GM19467 (cell line): ENCODE measurements around the gene HSPA1A.
"Not testable (repeated sequence)": the region's sequence is repeated elsewhere in the genome, so short reads cannot be mapped to it uniquely, and the experiment has no call there.

Experiments used
- ATAC-seq: cut with Tn5 transposase; IDR thresholded peaks from one replicate; pipeline ENCODE4 v1.9.1; 2021; ENCODE audit warnings: mild to moderate bottlenecking, moderate library complexity; ENCODE audit not compliant: unreplicated experiment

HSPA1A gene

DNA sequence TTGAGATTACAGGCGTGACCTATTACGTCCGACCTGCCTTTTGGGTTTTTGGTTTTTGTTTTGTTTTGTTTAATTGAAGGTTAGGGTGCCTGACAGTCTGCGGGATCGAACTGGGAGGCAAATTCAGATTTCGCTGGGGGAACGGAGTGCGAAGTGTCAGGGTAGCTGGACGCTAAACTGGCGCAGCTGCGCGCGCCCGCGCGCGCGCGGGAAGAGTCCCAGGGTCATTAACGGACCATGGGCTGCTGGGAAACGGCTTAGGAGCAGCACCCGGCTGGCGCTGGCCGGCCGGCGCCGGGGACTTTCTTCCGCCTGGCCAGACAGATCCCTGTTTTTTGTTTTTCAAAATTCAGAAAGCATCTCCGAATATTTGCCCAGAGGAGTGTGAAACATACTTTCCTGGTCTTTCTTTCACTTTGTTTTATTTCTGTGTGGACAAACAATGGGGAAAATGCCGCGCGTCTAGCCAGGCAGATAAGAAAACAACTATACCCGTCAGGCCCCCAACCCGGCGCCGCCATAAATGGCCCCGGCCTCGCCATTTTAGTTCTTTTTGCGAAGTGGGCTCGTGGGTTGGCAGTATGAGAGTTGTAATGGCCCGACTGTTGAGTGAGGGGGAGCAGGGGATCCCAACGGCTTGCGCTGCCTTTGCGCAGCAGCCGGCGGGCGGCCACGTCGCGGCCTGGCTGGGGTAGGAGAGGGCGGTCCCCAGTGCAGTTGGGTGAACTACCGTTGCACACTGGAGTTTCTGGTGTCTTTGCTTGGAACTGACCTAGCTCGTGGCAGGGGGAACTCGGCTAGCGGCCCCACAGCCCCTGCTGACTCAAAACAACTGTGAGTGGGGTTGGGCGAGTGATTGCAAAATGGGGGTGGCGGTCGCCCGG, 19.3 kb downstream of the HSPA1A start:
- peak; percentile 41 for ATAC-seq

DNA sequence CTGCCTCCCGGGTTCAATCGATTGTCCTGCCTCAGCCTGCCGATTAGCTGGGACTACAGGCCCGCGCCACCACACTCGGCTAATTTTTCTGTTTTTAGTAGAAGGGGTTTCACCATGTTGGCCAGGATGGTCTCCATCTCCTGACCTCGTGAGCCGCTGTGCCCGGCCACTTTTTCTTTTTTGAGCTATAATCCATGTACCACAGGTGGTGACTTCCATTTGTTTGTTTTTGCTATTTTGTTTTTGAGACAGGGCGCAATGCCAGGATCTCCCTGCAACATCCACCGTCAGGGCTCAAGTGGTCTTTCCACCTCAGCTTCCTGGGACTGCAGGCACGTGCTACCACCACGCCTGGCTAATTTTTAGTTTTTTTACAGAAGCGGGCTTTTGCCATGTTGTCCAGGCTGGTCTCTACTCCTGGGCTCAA, 20.7 kb downstream of the HSPA1A start:
- ATAC-seq = no peak

DNA sequence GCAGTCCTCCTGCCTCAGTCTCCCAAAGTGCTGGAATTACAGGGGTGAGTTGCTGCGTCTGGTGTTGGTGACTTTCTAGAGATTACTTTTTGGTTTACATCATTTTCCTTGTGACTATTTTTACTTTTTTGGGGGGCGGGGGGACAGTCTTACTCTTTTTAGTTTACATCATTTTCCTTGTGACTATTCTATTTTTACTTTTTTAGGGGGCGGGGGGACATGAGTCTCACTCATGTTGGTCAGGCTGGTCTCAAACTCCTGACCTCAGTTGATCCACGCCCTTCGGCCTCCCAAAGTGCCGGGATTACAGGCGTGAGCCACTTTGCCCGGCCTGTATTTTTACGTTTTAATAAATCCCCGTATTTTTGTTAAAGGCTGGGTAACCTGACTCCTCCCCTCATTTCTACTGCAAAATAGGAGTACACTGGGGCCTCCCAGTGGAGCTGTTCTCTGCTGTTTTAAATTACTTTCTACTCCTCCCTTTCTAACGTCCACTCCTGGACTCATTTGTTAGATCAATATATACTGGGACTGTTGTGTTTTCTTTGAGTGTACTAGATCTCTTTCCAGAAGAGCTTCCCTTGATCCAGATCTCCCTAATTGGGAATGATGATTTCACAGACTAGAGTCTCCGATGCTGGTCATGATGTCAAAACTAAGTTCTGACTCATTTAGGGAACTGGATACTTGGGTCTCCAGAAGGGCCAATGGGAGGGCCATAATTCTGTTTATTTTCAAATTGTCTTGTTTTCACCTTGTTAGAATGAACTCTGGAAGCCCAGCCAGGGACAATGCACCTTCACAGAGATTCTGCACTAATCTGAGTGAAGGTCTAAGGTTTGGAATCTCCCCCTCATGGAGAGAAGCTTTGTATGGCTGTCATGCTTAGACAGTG, 21.4 kb downstream of the HSPA1A start:
- no peak for ATAC-seq

DNA sequence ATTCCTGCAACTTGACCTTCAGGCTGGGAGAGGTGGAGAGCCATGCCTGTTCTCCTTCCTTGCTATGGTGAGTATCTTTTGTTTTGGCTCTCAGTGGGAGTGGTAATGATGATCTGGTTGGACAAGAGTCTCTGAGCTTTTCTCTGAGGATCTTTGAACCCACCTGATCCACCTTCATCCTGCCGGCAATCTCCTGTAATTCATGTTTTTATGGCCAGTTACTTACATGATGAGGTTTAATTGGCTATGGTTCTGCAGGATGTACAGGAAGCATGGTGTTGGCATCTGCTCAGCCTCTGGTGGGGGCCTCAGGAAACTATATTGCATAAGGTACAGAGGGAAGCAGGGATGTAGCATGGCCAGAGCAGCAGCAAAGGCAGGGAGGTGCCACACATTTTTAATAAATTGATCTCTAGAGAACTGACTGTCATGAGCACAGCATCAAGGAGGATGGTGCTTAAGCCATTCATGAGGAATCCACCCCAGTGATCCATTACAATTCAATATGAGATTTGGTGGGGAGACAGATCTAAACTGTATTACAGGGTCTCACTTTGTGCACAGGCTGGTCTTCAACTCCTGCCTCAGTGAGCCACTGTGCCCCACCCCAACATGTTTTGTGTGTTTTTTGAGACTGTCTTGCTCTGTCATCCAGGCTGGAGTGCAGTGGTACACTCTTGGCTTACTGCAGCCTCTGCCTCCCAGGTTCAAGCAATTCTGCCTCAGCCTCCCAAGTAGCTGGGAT, 22.2 kb downstream of the HSPA1A start:
- no peak for ATAC-seq

DNA sequence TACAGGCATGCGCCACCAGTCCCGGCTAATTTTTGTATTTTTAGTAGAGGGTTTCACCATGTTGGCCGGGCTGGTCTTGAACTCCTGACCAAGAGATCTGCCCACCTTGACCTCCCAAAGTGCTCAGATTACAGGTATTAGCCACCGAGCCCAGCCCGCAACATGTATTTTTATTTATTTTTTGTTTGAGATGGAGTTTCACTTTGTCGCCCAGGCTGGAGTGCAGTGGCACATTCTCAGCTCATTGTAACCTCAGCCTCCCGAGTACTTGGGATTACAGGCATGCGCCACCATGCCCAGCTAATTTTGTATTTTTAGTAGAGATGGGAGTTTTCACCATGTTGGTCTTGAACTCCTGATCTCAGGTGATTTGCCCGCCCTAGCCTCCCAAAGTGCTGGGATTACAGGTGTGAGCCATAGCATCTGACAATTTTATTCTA, 22.8 kb downstream of the HSPA1A start:
- not testable (repeated sequence) for ATAC-seq

DNA sequence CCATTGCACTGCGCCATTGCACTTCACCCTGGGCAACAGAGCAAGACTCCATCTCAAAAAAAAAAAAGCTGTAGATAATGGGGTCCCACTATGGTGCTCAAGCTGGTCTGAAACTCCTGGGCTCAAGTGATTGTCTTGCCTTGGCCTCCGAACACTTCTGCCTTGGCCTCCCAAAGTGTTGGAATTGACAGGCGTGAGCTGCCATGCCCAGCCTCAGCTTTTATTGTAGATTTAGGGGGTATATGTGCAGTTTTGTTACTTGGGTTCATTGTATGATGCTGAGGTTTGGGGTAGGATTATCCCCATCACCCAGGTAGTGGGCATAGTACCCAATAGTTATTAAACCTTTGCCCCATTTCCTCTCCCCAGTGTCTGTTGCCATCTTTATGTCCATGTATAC, 23.6 kb downstream of the HSPA1A start:
- ATAC-seq = no peak

DNA sequence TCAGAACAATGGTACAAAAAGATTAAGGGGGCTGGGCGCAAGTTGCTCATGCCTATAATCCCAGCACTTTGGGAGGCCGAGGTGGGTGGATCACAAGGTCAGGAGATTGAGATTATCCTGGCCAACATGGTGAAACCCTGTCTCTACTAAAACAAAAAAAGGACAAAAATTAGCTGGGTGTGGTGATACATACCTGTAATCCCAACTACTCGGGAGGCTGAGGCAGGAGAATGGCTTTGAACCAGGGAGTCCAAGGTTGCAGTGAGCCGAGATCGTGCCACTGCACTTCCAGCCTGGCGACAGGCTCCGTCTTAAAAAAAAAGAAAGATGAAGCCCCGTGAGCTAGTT, 24.4 kb downstream of the HSPA1A start:
- not testable (repeated sequence) for ATAC-seq

DNA sequence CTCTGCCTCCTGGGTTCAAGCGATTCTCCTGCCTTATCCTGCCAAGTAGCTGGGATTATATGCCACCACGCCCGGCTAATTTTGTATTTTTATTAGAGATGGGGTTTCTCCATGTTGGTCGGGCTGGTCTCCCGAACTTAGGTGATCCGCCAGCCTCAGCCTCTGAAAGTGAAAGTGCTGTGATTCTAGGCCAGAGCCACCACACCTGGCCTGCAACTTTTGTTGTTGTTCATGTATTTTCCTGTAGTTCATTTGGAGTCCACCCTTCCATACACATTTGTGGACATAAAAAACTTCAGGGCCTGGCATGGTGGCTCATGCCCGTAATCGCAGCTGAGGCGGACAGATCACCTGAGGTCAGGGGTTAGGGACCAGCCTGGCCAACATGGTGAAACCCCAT, 26.7 kb downstream of the HSPA1A start:
- ATAC-seq = no peak

DNA sequence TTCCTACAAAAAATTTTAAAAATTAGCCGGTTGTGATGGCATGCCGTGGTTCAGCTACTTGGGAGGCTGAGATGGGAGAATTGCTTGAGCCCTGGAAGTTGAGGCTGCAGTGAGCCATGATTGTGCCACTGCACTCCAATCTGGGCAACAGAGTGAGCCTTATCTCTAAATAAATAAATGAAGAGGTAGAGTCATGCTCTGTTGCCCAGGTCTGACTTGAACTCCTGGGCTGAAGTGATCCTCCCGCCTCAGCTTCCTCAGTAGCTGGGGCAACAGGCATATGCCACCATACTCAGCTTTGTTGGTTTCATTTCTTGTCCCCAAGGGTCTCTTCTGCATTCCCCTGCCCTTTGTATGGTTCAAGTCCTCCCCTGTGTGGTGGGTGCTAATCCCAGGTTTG, 29.2 kb downstream of the HSPA1A start:
- ATAC-seq = no peak

DNA sequence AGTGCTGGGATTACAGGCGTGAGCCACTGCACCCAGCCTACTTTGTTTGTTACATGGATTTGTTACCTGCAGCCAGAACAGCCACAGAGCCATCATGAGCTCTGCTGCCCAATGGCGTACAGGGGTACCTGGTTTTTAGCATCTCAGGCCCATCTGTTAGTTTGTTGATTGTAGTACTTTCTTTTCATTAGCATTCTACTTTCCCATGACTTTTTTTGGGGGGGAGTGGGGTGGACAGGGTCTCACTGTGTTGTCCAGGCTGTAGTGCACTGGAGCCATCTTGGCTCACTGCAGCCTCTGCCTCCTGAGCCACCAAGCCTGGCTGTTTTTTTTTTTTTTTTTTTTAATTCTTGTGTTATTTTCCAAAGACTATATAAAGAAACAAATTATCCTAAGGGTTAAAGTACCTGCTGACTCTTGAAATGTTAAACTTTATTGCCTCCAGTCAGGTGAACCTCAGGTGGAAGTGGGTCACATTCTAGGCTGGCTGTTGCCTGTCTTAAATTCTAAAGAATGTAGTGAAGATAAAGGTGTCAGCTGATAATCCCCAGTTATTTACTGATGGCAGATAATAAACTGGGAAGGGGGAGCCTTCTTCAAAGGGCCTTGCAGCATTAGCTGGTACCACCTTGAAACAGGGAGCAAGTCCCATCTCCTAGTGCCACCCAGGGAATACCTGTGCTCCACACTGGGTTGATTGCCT, 32.1 kb downstream of the HSPA1A start:
- no peak for ATAC-seq

DNA sequence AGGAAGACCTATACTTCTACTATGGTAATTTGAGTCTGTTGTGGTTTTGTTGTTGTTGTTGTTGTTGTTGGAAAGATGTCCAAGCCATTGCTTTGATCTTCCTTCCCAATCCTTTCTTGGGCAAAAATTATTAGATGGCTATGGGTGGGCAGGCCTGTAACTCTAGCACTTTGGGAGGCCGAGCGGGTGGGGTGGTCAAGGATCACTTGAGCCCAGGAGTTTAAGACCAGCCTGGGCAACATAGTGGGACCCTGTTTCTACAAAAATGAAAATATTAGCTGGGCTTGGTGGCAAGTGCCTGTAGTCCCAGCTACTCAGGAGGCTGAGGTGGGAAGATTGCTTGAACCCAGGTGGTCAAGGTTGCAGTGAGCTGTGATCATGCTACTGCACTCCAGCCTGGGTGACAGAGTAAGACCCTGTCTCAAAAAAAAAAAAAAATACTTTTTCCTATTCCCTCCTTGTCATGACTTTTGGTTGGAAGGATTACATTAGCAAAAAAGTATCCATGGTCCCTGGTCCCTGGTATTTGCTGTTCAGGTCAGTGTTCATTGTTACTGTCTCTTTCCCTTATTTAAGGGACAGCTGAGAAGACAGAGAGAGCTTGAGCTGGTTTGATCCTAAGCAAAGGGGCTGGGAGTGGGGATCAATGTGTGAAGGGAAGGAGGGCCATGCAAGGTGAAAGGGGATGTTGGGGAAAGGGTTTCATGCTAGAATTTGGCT, 35.6 kb downstream of the HSPA1A start:
- no peak for ATAC-seq

DNA sequence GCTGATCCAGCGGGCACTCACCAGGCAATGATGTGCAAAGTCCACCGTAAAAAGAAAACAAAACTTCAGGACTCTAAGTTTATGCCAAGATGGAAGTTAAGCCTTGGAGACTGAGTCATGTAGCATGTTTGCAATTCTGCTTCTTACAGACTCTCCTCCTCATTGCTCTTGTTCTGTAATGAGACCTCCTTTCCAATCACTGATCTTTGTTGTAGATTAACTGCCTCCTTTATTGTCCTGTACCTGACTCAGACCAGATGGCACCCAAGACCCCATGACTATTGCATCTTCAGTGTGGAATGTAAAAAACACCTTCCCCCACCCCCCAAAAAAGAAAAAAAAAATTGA, 36.1 kb downstream of the HSPA1A start:
- no peak for ATAC-seq

DNA sequence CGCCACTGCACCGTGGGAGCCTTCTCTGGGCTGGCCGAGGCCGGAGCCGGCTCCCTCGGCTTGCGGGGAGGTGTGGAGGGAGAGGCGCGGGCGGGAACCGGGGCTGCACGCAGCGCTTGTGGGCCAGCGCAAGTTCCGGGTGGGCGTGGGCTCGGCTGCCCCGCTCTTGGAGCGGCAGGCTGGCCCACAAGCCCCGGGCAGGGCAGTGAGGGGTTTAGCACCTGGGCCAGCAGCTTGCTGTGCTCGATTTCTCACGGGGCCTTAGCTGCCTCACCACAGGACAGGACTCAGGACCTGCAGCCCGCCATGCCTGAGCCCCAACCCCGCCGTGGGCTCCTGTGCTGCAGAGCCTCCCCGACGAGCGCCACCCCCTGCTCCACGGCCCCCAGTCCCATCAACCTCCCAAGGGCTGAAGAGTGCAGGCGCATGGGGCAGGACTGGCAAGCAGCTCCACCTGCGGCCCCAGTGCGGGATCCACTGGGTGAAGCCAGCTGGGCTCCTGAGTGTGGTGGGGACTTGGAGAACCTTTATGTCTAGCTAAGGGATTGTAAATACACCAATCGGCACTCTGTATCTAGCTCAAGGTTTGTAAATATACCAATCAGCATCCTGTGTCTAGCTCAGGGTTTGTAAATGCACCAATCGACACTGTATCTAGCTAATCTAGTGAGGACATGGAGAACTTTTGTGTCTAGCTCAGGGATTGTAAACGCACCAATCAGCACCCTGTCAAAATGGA, 36.8 kb downstream of the HSPA1A start:
- not testable (repeated sequence) for ATAC-seq

DNA sequence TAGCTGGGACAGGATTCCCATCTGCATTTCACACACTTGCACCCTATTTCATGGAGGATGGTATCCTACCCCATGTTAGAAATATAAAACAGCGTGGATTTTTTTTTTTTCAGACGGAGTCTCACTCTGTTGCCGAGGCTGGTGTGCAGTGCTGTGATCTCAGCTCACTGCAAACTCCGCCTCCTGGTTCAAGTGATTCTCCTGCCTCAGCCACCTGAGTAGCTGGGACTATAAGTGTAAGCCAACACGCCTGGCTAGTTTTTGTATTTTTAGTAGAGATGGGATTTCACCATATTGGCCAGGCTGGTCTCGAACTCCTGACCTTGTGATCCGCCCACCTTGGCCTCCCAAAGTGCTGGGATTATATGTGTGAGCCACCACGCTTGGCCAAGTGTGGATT, 42.4 kb downstream of the HSPA1A start:
- ATAC-seq = not testable (repeated sequence)

DNA sequence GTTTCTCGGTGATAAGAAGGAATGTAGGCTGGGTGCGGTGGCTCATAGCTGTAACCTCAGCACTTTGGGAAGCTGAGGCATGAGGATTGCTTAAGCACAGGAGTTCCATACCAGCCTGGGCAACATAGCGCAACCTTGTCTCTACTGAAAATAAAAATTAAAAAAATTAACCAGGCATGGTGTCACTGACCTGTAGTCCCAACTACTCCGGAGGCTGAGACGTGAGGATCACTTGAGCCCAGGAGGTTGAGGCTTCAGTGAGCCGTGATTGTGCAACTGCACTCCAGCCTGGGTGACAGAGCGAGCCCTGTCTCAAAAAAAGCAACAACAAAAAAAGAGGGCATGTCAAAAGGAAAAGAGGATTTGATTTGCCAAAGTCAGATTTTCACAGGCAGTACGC, 43.4 kb downstream of the HSPA1A start:
- ATAC-seq = no peak

DNA sequence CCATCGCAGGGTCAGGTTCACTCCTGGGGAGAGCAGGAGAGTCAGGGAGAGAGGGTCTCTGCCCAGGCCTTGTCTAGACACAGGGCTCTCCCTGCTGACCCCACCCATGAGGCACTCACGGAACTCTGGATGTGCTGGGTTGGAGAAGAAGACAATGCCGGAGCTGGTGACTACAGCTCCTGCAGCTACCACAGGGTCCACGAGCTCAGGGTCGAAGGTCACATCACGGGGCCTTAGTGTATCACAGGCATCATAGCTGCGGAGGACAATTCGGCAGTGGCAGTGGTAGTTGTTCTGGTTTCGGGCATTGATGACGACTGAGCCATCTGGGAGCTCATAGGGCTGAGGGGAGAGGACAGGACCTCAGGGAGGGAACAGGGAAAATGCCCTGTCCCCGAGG, 44.6 kb downstream of the HSPA1A start:
- no peak for ATAC-seq

DNA sequence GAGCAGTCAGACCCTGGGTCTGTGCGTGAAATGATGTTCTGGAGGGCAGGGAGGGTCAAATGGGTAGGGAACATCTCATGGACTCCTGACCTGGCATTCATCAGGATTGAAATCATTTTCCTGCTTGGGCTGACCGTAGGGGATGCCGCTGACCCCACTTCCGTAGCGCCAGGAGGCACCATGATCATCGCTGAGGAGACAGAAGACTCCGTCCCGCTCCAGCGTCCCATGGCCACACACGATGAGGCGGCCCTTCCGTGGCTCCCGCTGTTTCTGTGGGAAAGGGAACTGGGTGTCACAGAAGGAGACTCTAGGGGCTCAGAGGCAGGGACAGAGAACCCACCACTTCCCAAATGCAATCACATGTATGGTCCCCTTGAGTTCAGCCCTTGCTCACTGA, 45.0 kb downstream of the HSPA1A start:
- ATAC-seq = no peak

DNA sequence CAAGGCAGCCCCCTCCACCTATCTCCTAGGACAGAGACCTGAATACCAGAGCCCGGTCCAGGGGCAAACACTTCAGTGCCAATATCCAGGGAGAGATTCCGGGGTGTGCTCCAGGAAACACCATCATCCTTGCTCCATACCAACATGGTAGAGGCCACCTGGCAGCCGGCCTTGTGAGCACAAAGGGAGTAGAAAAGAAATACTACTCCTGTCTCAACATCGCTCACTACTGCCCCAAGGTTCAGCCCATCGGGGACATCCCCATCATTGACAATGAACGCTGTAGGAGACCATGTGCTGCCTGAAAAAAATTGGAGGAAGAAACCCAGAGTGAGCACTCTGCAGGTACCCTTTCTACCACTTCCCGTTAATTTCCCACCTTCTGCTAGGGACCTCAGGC, 45.8 kb downstream of the HSPA1A start:
- no peak for ATAC-seq

DNA sequence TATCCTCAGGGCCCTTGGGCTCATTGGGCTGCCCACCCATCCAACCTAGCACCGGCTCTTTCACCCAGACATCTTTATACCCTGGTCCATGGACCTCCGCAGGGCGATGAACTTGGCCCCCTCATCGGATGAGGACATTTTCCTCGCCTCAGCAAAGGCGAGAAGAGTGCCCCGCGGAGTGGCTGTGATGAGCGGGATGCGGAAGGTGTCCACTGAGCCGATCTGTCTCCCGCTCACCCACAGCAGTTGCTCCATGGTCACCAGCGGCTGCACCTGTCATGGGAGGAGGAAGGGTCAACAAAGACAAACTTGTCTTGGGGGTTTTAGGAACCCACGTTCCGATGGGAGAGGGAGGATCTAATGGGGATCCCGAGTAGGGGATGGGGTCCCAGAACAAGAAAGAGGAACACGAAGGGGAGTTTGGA, 46.6 kb downstream of the HSPA1A start:
- ATAC-seq = no peak
